ENCODE results near the gene AGBL4.

AGBL4 gene

GRCh38 chr1:48673332-48674105, 1350.2 kb downstream of the AGBL4 start:
- no peak for DNase-seq

DNA sequence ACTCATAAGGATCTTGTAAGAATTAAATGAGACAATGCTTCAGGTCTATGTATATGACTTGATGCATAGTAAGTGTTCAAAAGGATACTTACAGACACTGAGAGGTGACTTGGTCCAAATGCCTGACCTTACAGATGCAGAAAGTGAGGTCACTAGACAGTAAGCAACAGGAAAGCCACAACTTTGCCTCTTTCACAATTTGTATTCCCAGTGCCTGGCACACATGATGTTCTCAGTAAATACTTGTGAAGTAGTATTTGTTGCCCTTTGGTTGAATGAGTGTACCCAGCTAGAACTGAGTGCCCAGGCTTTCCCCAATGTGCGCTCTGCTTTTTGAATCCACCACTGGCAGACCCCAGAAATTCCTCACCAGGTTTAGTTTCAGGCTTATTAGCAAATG, 1352.2 kb downstream of the AGBL4 start:
- DNase-seq = no peak

GRCh38 chr1:48670234-48671020, 1353.3 kb downstream of the AGBL4 start:
- no peak for DNase-seq

DNA sequence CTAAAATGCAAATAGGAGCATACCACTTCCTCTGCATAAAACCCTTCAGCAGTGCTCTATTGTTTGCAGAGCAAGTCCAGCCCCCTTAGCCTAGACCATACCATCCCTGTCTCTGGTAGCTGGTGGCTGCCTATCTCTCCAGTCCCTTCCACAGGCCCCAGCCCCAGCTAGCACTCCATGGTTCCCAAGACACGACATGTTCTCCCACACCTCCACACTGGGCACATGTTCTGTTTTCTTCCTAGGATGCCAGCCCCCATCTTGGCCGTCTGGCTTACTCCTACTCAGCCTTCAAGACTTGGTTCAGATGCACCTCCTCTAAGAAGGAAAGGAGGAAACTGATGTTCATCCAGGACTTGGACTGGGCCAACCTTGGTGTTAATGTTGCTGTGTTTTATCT, 1355.4 kb downstream of the AGBL4 start:
- DNase-seq = no peak

DNA sequence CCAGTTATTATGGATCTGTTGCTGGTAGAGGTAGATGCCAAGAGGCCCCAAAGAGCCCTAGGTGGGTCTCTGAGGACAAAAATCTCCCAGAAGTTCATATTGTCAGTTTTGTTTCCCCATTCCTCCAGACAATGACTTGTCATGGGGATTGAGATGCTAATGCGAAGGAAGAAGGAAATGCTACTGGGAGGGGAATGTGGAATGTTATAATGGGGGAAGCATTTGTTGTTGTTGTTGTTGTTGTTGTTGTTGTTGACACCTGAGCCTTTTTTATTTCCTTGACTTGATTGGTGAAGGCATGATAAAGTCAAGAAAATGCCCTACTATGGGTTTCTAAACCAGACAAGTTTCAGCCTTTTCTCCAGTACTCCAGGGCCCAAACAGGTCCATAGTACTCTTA, 1356.0 kb downstream of the AGBL4 start:
- no peak for DNase-seq

DNA sequence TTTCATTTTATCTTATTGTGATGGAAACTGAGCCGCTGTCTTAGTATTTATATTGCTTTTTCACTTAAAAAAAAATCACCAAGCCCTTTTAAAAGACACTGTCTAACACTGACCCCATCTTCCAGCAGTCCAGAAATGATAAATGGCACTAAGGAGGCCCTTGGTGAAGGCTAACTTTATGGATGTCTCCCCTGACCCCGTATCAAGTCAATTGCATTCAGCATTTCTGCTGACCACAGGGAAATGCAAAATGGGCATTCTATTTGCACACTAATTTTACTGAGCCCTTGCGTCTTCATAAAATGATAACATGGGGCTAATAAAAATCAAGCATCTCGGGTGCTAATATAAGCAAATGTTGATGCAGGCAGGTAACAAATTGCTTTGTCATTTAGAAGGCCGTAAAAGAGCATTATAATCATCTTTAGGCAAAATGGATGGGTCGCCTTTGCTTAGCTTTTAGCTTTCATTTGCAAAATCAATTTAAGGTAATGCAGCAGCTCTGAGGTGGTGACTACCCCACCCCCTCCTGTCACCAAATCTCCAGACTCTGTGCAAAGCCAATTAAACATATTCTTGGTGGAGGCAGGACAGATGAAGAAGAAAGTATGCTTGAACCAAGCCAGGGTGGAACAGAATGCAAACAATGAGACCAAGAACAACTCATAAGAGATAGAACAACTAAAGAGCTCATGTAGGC, 1357.9 kb downstream of the AGBL4 start:
- no peak for DNase-seq

- no peak for DNase-seq
These were observed 1361.9 kb downstream of the AGBL4 start for GRCh38 chr1:48661726-48662463.

DNA sequence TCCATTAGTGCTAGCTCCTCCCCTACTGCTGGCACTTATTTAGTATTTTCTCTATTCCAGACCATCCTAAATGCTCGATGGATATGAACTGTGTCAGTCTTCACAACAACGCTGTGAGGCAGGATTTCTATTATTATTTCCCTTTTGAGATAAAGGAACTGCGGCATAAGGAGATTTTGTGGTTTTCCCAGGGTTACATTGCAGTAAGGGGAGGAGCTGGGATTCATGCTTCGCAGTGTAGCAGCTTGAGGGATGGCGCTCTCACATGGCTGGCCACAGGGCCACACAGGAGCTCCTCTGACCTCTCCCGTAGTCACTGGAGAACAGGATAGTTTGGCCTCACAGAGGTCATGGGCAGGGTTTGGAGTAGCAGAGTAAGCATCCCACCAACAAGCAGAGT, 1364.0 kb downstream of the AGBL4 start:
- DNase-seq = no peak

DNA sequence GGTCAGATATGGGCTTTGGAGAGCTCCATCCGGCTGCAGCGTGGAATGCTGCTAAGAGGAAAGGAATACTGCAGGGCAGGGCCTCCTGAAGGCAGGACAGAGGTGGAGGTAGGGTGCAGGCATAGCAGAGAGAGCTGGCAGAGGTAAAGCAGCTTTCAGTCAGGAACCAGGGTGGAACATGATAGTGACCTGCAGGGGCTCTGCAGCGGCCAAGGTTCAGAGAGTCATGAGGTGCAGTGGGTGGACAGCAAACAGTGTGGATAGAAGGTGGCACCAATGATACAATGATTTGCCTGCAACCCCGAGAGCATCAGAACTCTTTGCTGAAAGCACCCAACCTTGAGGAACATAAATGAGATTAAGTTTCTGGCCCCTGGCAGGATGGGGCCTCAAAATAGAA, 1366.3 kb downstream of the AGBL4 start:
- no peak for DNase-seq

DNA sequence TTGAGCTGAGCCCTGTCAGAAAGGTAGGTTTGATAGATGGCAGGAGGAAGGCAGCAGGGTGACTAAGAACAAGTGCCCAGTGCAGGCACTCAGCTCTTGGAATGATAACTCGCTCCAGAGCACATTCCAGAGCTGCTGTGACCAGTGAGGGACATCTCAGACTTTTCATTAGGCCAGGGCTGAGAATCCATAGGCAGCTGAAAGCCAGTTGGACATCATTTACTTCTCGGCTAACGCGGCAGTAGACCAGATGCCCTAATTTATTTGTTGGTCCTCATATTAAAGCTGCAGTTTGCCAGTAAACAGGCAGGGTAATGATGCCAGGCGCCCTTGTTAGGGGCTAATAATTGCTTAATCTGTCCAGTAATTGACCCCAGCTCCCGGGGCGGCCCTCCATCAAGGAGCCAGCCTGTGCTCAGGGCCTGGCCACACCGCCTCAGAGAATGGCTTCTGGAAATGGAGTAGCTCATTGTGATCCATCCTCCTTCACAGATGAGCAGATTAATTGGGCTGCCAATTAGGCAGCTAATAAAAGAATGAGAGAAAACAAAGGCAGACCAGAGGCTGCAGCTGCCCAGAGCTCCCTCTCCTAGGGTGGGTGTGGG, 1369.0 kb downstream of the AGBL4 start:
- no peak for DNase-seq

DNA sequence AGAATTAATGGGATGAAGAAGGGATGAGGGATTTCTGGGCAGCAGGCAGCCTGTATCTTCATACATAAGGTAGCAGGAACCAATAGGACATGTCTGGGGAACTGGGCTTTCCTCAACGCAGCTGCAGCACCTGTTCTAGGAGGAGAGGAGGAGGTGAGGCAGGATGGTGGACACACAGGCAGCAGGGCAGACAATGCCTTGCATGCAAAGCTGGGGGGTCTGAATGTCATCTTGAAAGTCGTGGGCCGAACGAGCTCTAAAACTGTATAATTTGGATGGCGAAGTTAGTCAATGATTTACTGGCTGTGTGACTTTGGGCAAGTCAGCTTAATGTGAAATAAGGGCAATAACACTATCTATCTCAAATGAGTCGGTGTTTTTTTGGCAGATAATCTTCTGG, 1371.4 kb downstream of the AGBL4 start:
- DNase-seq = no peak

- DNase-seq = no peak
These were observed 1373.9 kb downstream of the AGBL4 start for GRCh38 chr1:48649880-48650279.

- no peak for DNase-seq
These were observed 1377.9 kb downstream of the AGBL4 start for GRCh38 chr1:48645883-48646282.

GRCh38 chr1:48644905-48645605, 1378.7 kb downstream of the AGBL4 start:
- DNase-seq = no peak

GRCh38 chr1:48644190-48644900, 1379.4 kb downstream of the AGBL4 start:
- DNase-seq = no peak

GRCh38 chr1:48643193-48643592, 1380.6 kb downstream of the AGBL4 start:
- DNase-seq = no peak

DNA sequence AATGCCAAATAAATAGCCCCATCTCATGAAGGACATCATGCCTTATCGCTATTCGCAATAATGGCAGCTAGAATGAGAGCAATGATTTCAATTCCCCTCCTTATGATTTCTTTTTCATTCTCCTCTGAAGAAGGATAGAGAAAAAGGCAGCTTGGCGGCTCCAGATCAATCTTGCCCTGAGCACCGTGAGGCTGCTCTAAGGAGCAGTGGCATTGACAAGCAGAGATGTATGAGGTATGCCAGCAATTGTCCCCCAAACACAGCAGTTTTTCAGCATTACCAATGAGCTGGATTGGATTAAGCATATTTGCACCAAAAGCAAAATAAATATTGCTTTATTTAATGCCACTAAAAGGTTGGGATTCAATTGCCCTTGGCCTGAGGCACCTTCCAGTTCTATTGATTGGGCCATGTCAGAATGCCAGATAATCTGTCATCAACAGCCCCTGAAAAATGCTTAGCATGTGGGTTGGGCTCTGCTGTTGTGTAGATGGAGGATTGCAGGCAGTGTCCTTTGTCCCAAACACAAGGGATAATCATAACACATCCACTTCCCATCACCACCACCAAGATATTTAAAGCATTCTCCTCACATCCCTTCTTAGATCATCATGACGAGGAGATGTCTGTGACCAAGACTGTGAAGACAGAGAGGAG, 1382.8 kb downstream of the AGBL4 start:
- DNase-seq = no peak

DNA sequence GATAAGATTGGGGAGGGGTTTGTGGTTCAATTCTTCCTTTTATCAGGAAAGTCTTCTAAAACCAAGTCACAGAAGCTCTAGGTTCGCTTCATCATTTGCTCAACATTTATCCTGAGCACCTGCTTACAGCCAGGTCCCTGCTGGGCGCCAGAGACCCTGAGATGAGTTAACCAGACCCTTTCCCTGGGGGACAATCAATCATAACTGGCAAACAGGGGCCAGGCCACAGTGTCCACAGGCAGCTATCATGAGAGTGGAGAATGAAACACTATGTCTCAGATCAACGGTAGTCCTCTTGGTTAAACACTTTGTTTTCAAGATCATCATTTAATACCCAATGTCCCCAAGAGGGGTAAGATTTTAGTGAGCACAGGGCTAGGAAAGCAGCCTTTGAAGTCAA, 1393.9 kb downstream of the AGBL4 start:
- no peak for DNase-seq

DNA sequence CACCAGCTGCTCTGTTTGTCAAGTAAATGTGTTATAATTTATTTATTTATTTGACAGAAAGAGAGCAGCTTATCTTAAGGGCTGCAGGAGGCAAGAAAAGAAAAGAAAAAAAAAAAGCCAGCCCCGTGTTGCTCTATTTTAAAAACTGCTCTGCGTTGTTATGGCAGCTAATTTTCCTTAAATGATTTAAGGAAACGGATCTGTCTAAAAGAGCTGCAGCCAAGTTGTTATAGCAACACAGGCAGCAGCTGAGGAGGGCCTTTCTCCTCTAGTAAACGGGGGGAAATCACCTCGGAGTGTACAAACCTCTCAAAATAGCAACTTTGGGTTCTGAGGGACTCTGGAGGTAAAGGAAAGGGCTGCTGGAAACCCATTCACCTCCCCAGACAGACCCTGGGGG, 1396.3 kb downstream of the AGBL4 start:
- no peak for DNase-seq

GRCh38 chr1:48619539-48619938, 1404.2 kb downstream of the AGBL4 start:
- no peak for DNase-seq

- no peak for DNase-seq
These were observed 1406.5 kb downstream of the AGBL4 start for GRCh38 chr1:48617252-48617651.

Data from stimulated activated CD4-positive, alpha-beta T cell treated with anti-CD3 and anti-CD28 coated beads, Interleukin-4, amount 100 ng/mL, for 4 hours (primary cell).